Measurements from ENCODE around the gene IRF2BP2.

Gene IRF2BP2

DNA sequence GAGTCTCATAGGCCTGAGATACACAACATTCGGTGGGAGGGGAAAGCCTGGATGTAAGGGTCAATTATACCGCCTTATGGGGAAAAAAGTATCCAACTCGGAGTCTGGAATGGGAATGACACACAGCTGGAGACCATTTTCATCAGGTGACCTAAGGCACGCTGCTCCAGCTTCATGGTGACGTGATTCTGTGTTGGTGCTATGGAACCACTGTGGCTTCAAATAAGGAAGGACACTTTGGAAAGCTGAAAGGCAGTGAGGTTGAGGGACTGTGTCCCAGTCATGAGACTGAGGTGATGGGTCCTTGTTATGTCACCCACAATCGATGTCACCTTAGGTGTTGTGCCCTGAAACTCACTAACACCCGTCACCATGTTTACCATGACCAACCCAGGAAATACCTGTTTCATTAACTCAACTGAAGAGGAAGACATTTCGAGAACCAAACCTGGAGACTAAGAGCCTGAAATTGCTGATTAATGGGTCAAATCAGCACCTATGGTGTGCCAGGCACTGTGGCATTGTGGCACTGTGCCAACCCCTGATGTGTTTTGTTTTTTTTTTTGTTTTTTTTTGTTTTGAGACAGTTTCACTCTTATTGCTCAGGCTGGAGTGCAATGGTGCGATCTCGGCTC is 54.5 kb downstream of the IRF2BP2 start:
- DNase-seq (ENCODE audit: low spot score), result no peak

DNA sequence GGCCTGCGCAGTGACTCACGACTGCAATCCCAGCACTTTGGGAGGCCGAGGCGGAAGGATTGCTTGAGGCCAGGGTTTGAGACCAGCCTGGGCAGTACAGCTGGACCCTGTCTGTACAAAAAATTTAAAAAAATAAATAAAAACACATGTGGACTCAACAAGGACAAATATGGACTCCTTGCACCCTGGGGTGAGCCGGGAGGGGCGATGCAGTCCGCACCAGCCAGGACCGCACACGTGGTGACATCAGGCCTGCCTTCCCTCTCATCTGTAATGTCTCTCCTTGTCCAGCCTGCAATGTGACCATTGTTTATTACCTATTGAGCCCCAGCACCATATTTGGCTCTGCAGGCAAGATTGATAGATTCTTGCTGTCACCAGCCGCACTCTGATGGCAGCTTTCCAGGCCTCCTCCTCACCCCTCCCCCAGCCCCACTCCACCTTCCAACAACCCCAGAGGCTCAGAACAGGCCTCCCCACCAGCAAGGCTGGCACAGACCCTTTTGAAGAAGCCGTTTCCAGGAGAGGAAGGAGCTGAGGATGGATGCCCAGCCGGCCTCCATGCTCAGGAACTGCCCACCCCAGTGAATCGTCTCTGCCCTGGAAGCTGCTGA is 55.2 kb downstream of the IRF2BP2 start:
- no peak for DNase-seq (ENCODE audit: low spot score)
